Peyer's patch (tissue), 4 donors: ENCODE results near the gene RBBP8.

Experiments used
- CTCF ChIP-seq, 6 experiments: fragments of 450-650 bp in 4 of 6; fragments of 200-600 bp in 2 of 6; sonication (generic) in 1 of 6; IDR thresholded peaks; one replicate each; pipeline ENCODE4 v1.5.1; 2017 to 2019; ENCODE audit warnings: antibody characterized with exemption in 6 of 6, mild to moderate bottlenecking in 3 of 6, moderate library complexity in 1 of 6
- POLR2A ChIP-seq, 2 donors: fragments of 450-650 bp; IDR thresholded peaks; one replicate each; pipeline ENCODE4 v1.5.1; 2017; ENCODE audit warnings: antibody characterized with exemption in 2 of 2, mild to moderate bottlenecking in 2 of 2, moderate library complexity in 2 of 2

DNA sequence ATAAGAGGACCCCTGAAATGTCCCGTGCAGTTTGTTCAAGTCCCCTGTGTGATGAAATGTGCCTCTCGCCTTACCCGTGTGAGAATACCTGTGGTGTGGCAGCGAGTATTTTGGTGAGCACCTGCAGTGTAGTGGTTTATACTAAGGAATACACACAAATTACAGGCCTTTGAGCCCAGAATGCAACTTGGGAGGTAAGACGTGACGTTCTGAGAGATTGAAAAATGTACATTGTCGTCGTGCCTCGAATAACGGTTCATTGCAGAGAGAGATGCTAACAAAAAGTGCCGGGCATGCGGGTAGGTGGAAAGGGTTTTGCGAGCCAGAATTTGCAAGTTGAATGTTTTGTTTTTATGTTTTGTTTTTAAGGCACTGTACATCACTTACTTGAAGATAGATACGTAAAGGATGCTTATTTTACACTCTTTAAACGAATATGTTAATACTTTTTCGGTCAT lies 867 bp downstream of the RBBP8 start:
- TF ChIP-seq CTCF (IDR thresholded peaks at IDR 0.05) (no peak), POLR2A (IDR thresholded peaks at IDR 0.05) (no peak)
